Measurements from ENCODE around the gene TOP3B. TPM values are rescaled to one million over a fixed set of nuclear protein-coding genes. Genes with fewer than 3 reads are reported as not detected.

Gene TOP3B
- total and polyA plus RNA-seq, 2 experiments from 2014 or later: 35.7 to 77.7 TPM

DNA sequence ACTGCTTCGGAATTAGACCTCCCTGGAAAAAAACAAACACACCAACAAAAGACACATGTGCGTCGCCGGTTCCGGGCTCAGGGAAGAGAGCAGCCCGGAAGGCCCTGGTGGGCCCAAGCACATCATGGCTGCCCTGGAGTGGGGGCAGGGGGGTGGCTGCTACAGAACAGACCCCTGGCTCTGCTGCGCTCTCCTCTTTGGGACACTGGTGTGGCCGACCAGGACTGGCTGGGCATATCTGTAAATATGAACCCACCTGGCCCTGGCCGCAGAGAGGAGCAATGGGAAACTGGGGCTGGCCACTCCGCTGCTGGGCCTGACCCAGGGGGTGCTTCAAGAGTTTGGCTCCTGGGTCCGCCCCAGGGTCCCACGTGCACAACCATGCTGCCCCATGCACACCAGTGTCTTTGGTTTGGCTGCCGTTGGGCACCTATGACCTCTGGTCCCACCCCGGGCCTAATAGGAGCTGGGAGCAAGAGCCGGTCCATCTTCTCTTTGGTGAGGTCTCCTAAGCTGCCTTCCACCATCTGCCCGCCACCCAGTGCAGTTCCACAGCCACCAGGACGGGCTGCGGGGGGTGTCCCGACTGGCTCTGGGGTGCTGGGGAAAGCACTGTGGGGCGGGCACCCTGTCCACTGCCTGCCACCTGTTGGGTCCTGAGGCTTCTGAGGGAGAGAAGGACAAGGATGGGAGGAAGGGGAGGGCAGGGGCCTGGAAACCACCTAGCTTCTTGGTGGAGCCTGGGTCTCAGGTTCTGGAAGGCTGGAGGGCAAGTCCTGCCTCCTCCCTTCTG, 60.0 kb downstream of the TOP3B start:
- Histone ChIP-seq H3K27me3 (ENCODE audit: insufficient read depth) (no peaks in the 10 kb centered on the region), H3K79me2 (replicated peaks; ENCODE audit: insufficient read depth) (no peaks in the 10 kb centered on the region), H3K4me1 (ENCODE audit: insufficient read depth) (peaks cover 52% of the 10 kb centered on the region), H4K20me1 (replicated peaks; ENCODE audit: insufficient read depth) (no peaks in the 10 kb centered on the region), H3K4me3 (no peak overlapping the region), H3K9me2 (ENCODE audit: insufficient read depth) (no peaks in the 10 kb centered on the region), H3K4me2 (peak overlapping the region; percentile 22), H2AFZ (no peak overlapping the region), H3K36me3 (ENCODE audit: insufficient read depth) (no peaks in the 10 kb centered on the region), H3F3A (replicated peaks; ENCODE audit: low read depth) (peaks cover 11% of the 10 kb centered on the region), H3K27ac (ENCODE audit: low read depth) (peak overlapping the region; percentile 91)
- Mint-ChIP-seq H3K4me3 (peak overlapping the region; percentile 16; the same call in 1 of the 3 replicates), H3K4me1 (peaks cover 62% of the 10 kb centered on the region), H3K27ac (peak overlapping the region; percentile 95), H3K27me3 (ENCODE audit: insufficient read depth, low read depth, poor library complexity) (peaks cover 39% of the 10 kb centered on the region), H3K9me3 (no peaks in the 10 kb centered on the region), H3K36me3 (ENCODE audit: low read depth) (peaks cover 3% of the 10 kb centered on the region; the same call in 2 of the 3 replicates)
- no peak for TF ChIP-seq ZNF114 (CRISPR knock-in tag; IDR thresholded peaks at IDR 0.05)
- no peak for TF ChIP-seq EZH2phosphoT487 (IDR thresholded peaks at IDR 0.05; ENCODE audit: unreplicated experiment)
- TF ChIP-seq STAT1 (IDR thresholded peaks at IDR 0.05; ENCODE audit: unreplicated experiment): no peak
- no peak for TF ChIP-seq REST (IDR thresholded peaks at IDR 0.05; ENCODE audit: unreplicated experiment)
- TF ChIP-seq, protein P1, sequence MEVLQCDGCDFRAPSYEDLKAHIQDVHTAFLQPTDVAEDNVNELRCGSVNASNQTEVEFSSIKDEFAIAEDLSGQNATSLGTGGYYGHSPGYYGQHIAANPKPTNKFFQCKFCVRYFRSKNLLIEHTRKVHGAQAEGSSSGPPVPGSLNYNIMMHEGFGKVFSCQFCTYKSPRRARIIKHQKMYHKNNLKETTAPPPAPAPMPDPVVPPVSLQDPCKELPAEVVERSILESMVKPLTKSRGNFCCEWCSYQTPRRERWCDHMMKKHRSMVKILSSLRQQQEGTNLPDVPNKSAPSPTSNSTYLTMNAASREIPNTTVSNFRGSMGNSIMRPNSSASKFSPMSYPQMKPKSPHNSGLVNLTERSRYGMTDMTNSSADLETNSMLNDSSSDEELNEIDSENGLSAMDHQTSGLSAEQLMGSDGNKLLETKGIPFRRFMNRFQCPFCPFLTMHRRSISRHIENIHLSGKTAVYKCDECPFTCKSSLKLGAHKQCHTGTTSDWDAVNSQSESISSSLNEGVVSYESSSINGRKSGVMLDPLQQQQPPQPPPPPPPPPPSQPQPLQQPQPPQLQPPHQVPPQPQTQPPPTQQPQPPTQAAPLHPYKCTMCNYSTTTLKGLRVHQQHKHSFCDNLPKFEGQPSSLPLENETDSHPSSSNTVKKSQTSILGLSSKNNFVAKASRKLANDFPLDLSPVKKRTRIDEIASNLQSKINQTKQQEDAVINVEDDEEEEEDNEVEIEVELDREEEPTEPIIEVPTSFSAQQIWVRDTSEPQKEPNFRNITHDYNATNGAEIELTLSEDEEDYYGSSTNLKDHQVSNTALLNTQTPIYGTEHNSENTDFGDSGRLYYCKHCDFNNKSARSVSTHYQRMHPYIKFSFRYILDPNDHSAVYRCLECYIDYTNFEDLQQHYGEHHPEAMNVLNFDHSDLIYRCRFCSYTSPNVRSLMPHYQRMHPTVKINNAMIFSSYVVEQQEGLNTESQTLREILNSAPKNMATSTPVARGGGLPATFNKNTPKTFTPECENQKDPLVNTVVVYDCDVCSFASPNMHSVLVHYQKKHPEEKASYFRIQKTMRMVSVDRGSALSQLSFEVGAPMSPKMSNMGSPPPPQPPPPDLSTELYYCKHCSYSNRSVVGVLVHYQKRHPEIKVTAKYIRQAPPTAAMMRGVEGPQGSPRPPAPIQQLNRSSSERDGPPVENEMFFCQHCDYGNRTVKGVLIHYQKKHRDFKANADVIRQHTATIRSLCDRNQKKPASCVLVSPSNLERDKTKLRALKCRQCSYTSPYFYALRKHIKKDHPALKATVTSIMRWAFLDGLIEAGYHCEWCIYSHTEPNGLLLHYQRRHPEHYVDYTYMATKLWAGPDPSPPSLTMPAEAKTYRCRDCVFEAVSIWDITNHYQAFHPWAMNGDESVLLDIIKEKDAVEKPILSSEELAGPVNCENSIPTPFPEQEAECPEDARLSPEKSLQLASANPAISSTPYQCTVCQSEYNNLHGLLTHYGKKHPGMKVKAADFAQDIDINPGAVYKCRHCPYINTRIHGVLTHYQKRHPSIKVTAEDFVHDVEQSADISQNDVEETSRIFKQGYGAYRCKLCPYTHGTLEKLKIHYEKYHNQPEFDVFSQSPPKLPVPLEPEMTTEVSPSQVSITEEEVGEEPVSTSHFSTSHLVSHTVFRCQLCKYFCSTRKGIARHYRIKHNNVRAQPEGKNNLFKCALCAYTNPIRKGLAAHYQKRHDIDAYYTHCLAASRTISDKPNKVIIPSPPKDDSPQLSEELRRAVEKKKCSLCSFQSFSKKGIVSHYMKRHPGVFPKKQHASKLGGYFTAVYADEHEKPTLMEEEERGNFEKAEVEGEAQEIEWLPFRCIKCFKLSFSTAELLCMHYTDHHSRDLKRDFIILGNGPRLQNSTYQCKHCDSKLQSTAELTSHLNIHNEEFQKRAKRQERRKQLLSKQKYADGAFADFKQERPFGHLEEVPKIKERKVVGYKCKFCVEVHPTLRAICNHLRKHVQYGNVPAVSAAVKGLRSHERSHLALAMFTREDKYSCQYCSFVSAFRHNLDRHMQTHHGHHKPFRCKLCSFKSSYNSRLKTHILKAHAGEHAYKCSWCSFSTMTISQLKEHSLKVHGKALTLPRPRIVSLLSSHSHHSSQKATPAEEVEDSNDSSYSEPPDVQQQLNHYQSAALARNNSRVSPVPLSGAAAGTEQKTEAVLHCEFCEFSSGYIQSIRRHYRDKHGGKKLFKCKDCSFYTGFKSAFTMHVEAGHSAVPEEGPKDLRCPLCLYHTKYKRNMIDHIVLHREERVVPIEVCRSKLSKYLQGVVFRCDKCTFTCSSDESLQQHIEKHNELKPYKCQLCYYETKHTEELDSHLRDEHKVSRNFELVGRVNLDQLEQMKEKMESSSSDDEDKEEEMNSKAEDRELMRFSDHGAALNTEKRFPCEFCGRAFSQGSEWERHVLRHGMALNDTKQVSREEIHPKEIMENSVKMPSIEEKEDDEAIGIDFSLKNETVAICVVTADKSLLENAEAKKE (CRISPR knock-in tag; IDR thresholded peaks at IDR 0.05): no peak
- no peak for TF ChIP-seq CREB1 (CRISPR knock-in tag; IDR thresholded peaks at IDR 0.05; ENCODE audit: low read depth)
- TF ChIP-seq ETS1 (IDR thresholded peaks at IDR 0.05): no peak
- no peak for TF ChIP-seq JUNB (IDR thresholded peaks at IDR 0.05; ENCODE audit: unreplicated experiment)
- no peak for TF ChIP-seq NANOG (IDR thresholded peaks at IDR 0.05; ENCODE audit: borderline replicate concordance)
- no peak for TF ChIP-seq ZNF331 (CRISPR knock-in tag; IDR thresholded peaks at IDR 0.05; ENCODE audit: low read depth)
- ATAC-seq: no peak
- DNase-seq (ENCODE audit: low spot score): no peak

Data from GM23338 (cell line).